ENCODE measurements around the gene SNX20.

Gene SNX20

DNA sequence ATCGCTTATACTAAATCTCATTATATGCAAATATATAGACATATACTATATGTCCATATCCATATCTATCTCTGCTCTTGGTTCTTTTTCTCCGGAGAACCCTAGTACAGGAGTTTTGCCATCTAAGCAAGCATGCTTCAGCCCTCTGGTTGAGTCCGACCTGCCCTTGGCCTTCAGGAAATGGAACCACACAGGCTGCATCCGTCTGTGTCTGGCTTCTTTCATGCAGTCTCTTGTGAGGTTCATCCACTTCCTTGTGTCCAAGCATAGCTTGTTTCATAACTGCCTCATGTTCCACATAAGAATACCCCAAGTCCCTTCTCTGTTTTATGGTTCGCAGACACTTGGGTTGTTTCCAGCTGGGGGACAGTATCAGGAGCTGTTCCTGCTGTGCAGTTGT lies 16.8 kb downstream of the SNX20 start:
- in situ Hi-C loops (cut with MboI; ENCODE audit: low sequenced_read_pairs), result no loop called here

DNA sequence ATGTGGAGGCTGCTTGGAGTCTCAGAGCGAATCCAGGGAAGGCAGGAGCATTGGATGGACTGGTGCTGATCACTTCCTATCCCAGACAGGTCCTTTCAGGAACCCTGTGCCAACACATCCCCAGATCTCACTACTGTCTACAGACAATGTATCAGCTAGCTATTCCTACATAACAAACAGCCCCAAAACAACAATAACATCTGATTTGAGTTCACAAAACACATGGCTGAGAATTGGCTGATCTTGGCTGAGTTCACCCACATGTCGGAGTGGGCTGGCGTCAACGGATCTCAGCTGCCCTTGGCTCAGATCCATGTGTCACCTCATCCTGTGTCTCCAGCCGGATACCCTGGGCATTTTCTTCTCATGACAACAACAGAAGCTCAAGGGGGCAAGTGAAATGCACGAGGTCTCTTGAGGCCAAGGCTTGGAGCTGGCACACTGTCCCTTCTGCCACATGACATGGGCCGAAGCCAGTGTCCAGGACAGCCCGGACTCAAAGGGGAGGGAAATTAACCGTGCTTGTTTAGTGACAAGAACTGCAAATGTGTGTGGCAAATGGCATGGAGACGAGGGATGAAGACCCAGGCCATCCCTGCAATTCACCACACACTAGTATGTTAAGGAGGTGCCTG lies 18.7 kb downstream of the SNX20 start:
- in situ Hi-C loops (cut with MboI; ENCODE audit: low sequenced_read_pairs), result no loop called here

DNA sequence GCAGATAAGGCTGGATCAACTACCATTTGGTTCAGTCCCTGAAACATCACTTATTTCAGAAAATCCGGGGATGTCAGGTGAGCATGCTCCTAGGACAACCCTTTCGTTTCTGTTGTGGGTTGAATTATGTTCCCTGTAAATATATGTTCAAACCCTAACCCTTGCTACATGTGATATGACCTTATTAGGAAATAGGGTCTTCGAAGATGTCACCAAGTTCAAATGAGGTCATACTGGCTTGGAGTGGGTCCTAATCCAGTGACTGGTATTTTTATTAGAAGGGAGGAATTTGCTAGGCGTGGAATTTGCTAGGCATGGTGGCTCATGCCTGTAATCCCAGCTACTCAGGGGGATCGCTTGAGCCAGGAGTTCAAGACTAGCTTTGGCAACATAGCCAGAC lies 21.3 kb downstream of the SNX20 start:
- in situ Hi-C loops (cut with MboI; ENCODE audit: low sequenced_read_pairs), result no loop called here

DNA sequence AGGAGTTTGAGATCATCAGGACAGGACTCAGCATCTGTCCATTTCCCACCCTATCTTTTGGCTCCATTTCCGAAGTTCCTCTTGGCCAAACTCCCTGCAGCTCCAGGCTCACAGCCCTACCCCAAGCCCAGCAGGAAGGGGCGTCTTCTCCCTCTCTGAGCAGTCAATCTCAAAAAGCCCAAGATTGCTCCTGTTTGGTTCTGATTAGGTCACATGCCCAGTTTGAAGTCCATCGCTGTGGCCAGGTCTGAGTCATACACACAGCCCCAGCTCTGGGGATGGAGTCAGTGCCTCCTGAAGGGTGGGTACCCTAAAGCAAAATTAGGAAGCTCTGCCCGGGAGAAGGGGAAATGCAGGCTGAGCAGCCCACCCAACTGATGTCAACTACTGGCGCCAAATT lies 23.9 kb downstream of the SNX20 start:
- in situ Hi-C loops (cut with MboI; ENCODE audit: low sequenced_read_pairs), result no loop called here

DNA sequence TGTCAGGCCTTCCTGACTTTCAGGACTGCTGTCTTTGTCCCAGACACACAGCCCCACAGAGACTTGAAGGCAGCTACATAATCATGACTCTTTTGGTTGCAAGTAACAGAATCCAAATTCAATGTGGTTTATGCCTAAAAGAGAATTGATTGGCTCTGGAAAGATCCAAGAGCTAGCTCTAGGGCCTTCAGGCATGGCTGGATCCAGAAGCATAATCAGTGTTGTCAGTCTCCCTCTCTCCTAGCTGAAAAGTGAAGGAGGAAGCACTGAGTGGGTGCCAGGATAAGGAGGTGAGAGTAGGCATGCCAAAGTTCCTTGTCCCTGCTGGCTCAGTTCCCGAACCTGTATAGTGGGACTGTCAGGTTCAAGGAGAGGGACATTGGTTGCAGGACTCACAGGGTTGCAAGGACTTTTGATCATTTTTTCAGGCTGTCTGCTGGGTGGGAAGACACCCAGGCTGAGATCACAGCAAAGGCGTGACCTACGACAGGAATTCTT lies 25.5 kb downstream of the SNX20 start:
- in situ Hi-C loops (cut with MboI; ENCODE audit: low sequenced_read_pairs), result no loop called here

- in situ Hi-C loops (cut with MboI; ENCODE audit: low sequenced_read_pairs), result no loop called here
These were observed 27.2 kb downstream of the SNX20 start for GRCh38 chr16:50653633-50654519.

DNA sequence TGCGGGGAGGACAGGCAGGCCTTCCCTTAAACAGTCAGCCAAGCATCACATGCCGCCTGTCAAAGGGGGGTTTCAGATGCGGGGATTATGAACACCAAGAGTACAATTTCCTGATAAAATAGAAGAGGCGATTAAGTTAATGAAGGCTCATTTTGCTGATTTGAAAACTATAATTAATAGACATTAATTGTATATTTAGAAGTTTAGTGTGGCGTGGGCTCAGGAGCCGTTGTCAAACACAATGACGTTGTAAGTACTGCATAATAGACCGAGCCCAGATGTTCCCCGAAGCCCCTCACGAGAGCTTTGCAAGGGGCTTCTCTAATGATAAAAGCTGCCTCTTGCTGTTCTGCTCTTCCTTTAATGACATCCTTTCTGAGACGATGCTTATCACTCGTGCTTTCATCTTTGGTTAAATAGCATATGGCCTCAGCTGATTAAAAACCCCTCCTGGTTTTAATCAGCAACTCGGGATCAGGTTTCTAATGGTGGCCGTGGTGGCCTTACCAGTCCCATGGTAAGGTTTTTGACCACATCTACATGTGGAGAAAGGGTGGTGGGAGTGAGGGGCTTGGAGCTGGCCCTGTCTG lies 28.2 kb downstream of the SNX20 start:
- in situ Hi-C loops (cut with MboI; ENCODE audit: low sequenced_read_pairs), result no loop called here

DNA sequence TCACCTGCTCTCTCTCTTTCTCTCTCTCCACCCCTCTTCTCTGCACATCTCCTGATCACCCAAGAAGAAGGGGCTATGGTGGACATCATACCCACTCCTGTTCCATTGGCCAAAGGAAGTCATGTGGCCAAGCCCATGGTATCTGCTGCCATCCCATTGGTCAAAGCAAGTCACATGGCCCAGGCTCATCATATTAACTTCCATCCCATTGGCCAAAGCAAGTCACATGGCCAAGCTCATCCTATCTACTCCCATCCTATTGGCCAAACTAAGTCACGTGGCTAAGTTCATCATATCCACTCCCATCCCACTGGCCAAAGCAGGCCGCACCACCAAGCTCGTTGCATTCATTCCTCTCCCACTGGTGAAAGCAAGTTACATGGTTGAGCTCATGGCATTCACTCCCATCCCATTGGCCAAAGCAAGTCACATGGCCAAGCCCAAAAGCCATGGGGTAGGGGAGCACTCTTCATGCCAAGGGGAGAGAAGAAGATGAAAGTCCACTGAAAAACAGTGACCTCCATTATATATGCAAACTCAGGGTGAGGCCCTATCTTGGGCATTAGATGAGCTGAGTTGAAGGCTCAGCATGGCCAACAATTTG lies 29.2 kb downstream of the SNX20 start:
- in situ Hi-C loops (cut with MboI; ENCODE audit: low sequenced_read_pairs), result no loop called here

- in situ Hi-C loops (cut with MboI; ENCODE audit: low sequenced_read_pairs), result no loop called here
These were observed 34.8 kb downstream of the SNX20 start for GRCh38 chr16:50646345-50646744.

- in situ Hi-C loops (cut with MboI; ENCODE audit: low sequenced_read_pairs), result no loop called here
These were observed 35.4 kb downstream of the SNX20 start for GRCh38 chr16:50645563-50646220.

DNA sequence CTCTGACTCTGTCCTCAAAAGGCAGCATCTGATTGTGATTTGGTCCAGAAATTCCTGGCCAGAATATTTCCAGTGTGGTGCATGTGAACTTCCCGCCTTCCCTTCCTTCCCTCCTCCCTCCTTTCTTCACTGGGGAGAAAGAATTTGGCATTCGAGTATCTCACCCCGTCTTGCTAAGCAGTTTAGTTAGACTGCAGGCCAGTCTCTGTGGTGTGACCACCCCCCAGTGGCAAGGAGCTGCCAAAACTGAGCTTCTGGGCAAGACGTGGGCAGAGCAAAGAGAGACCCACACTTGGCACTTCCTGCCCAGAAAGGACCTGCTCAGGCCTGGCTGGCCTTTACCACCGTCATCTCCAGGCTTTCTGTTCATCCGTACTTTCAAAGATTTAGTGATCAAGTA lies 36.4 kb downstream of the SNX20 start:
- in situ Hi-C loops (cut with MboI; ENCODE audit: low sequenced_read_pairs), result no loop called here

- in situ Hi-C loops (cut with MboI; ENCODE audit: low sequenced_read_pairs), result no loop called here
These were observed 36.9 kb downstream of the SNX20 start for GRCh38 chr16:50644245-50644644.

GRCh38 chr16:50643192-50643591 lies 37.9 kb downstream of the SNX20 start:
- in situ Hi-C loops (cut with MboI; ENCODE audit: low sequenced_read_pairs), result no loop called here

DNA sequence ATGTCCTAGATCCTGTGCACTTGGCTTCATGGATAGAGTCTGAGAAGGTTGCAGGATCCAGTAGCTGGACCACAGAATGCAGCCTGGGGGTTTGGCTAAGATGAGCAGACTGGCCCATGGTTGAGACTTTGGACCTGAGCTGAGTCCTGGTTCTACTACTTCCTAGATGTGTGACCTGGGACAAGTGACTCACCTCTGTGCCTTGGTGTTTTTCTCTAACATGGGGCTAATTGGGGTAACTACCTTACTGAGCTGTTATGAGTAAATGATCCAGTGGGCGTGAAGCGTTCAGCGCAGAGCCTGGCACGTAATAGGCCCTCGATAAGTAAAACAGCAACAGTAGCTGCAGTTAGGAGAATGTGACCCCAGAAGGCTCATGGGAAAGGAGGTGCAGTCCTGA lies 38.8 kb downstream of the SNX20 start:
- in situ Hi-C loops (cut with MboI; ENCODE audit: low sequenced_read_pairs), result no loop called here

DNA sequence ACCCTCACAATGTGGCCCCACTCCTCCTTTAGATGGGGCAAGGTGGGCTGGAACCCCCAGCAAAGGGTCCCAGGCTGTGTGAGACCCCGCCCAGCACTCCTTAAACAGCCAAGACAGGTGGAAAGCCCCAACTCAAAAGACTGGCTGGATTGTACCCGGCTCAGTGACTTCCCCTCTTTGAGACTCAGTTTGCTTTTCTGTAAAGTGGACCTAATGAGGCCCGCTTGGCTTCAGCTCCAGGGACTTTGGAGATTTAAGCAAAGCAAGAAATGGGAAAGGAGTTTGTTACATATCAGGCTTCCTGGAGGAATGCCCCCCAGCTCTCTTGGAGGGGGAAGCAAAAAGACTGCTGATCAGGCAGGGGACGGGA lies 39.3 kb downstream of the SNX20 start:
- in situ Hi-C loops (cut with MboI; ENCODE audit: low sequenced_read_pairs), result no loop called here

- in situ Hi-C loops (cut with MboI; ENCODE audit: low sequenced_read_pairs), result no loop called here
These were observed 39.9 kb downstream of the SNX20 start for GRCh38 chr16:50640919-50641817.

DNA sequence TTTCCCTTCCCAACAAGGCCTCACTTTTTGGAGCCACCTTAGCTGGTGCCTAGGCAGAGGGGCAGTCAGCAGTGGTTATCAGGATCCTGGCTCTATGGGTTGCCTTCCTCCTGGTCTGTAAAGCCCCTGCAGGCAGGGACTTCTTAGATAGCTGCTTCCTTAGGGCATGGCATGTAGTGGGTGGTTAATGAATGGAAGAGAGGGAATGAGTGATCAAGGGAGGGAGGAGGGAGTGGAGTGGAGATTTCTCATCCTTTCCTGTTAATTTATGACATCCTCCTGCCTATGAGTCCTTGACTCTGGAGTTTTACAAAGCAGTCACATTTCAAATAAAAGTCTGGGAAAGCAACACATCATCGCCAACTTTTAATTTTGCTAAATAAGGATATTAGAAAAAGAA lies 40.7 kb downstream of the SNX20 start:
- in situ Hi-C loops (cut with MboI; ENCODE audit: low sequenced_read_pairs), result no loop called here

DNA sequence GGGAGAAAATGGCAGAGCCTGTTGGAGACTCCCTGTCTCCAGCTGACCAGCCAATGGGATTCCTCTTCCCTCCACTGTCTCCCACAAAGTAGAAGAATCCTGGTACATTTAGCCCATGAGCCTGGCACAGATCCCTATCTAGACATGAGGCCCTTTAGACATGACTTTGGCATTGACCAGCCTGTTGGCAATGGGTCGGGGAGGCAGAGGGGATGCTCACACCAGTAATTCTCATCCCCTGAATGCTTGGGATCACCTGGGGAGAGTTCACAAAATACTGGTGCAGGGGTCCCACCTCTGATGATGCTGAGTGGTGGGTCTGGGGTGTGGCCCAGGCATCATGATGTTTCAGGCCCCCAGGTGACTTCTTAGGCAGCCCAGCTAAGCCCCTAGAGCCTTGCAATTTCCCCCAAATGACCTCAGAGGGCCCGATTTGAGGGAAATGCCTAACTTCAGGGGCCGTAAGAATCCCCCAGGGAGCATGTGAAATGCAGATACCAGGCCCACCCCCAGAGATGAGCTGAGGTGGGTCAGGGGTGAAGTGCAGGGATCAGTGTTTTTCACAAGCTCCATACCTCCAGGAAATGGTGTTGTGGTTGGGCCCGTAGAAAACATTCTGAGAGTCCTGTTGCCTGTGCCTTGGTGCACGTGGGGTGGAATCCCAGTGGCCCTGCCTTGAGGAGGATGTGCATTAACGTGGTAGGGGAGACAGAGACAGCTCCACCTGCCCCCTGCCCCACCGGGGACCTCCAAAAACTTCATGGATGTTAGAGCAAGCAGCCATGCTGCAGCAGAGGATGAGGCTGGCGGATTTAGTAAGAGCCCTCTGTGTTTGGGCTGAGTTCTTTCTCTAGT lies 42.1 kb downstream of the SNX20 start:
- in situ Hi-C loops (cut with MboI; ENCODE audit: low sequenced_read_pairs), result no loop called here

All from hTERT RPE-1 (cell line).